HG03342 (cell line): Measurements from ENCODE around the gene WDR73.

Experiments
- ATAC-seq: cut with Tn5 transposase; IDR thresholded peaks from one replicate; pipeline ENCODE4 v1.9.1; 2021; ENCODE audit warnings: mild to moderate bottlenecking, moderate library complexity; ENCODE audit not compliant: unreplicated experiment

Gene WDR73

GRCh38 chr15:84590406-84590805 is 63.7 kb downstream of the WDR73 start:
- ATAC-seq, result no peak
